DMS153 treated with DMSO at 0.1 percent for 48 hours (cell line): ENCODE data around the gene CUL1.

Experiments
- DNase-seq: peaks from one replicate; lab custom pipeline; 2025; ENCODE audit not compliant: unreplicated experiment; lab: John Stamatoyannopoulos, UW

CUL1 gene

DNA sequence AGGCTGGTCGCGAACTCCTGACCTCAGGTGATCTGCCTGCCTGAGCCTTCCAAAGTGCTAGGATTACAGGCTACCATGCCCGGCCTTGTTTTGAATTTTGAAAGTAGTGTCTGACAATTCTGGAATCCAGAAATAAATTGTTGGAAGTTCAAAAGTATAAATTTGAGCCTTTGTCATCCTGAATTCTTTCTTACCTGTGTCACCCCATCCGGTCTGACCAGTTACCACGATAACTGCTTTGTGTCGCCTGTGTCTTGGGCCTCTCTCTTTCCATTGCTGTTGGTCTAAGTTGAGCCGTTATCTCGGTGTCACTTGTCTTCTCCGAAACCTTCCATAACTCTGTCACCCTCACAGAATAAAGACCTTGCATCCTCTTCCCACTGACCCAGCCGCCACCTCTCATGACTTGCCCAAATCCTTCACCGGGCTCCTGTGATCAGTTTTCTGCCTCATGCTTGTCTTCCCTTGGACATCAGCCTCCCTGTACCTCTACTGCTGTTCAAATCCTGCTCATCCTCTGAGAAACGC lies 18.6 kb downstream of the CUL1 start:
- no peak for DNase-seq

DNA sequence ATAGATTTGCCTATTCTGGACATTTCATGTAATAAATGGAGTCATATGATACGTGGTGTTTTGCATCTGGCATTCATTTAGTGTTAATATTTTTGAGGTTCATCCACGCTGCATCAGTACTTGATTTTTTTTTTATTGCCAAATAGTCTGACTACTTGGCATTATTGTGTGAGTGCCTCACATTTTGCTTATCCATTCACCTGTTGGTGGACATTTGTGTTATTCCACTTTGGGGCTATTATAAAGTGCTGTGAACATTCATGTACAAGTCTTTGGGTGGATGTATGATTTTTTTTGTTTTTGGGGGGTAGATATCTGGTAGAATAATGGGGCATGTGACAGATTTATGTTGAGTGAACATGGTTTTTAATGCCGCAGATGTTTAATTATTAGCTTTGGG lies 19.7 kb downstream of the CUL1 start:
- no peak for DNase-seq

DNA sequence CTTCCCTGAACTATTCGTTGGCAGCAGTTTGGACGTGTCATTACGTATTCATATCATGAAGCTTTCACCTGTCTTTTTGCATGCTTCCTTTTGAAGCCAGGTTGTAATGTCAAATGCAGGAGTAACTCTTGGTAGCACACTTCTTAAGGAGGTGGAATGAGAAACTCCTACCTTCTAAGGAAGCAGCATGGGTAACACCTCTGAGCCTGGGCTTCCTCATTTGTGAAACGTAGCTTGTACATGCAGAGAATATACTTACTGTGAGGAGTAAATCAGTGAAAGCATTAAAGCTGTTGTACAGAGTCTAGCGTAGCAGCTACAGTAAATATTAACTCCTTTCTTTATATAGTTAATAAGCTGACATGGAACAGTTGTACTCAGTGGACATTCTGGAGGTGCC lies 21.1 kb downstream of the CUL1 start:
- DNase-seq: no peak

DNA sequence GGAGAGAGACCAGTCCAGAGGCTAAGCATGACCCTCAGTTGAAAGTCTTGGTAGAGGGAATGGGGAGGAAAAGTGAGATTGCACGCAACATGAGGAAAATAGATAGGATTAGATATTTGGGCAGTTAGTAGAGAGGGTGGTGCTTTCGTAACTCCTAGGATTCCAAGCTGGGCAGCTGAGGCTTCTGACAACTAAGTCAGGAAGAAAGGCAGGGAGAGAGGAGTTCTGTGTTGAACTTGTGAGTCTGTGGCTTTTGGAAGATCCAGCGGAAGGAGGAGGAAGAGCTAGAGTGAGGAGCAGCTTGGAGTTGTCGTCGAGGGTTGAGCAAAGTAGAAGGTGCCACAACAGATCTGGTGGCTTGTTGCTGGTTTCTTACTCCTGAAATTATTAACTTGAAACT lies 21.8 kb downstream of the CUL1 start:
- DNase-seq: no peak

- no peak for DNase-seq
These were observed 22.7 kb downstream of the CUL1 start for GRCh38 chr7:148721390-148721789.

- no peak for DNase-seq
These were observed 23.9 kb downstream of the CUL1 start for GRCh38 chr7:148722340-148723165.

- DNase-seq: no peak
These were observed 24.5 kb downstream of the CUL1 start for GRCh38 chr7:148723166-148723559.

DNA sequence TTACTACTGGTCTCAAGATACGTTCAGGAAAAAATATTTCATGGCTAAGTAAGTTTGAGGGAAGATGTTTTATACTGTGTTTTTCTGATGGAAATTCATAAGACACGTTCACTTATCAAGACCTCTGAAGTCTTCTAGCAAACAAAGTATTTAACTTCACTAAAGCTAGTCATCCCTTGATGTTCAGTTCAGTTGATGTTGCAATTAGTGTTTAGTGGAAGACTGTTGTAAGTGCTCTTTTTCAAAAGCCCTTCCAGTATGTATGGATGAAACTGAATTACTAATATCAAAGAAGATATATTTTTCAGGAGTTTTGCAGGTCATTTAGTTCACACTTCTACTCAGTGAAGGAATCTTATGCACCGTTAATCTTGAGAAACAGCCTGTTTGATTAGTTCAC lies 25.1 kb downstream of the CUL1 start:
- no peak for DNase-seq

- no peak for DNase-seq
These were observed 27.7 kb downstream of the CUL1 start for GRCh38 chr7:148726385-148726784.

DNA sequence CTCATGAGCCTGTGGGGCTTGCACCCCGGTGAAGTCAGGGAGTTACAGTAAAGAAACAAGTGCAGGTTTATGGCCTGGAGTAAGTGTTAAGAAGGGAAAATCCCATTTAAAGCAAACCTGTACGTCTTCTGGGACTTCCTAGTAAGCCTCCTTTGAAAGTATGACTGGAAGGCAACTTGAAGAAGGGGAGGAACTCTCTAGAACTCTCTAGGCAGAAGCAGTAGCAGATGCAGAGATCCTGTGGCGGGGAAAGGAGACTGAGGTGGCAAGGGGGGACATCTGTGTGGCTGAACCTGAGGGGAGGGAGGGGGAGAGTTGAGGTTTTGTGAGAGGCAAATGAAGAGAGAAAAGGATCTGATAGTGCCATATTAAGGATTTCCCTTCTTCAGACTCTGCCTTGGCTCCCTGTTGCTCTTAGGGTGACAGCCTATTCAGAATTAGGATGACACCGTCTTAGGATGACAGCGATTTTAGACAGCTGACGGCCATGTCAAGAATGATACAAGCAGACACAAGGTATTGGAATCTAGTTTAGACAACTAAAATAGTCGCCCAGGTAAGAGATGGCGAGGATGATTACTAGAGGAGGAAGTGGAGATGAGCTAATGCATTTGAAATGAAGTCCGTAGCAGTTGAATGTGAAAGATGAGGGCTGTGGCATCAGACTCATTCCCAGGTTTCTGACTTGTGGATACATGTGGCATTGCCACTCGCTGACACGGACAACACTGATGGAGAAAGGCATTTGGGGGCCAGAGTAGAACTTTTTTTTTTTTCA lies 29.0 kb downstream of the CUL1 start:
- no peak for DNase-seq

- no peak for DNase-seq
These were observed 31.5 kb downstream of the CUL1 start for GRCh38 chr7:148729984-148730733.

GRCh38 chr7:148732862-148733261 lies 34.2 kb downstream of the CUL1 start:
- DNase-seq: no peak

DNA sequence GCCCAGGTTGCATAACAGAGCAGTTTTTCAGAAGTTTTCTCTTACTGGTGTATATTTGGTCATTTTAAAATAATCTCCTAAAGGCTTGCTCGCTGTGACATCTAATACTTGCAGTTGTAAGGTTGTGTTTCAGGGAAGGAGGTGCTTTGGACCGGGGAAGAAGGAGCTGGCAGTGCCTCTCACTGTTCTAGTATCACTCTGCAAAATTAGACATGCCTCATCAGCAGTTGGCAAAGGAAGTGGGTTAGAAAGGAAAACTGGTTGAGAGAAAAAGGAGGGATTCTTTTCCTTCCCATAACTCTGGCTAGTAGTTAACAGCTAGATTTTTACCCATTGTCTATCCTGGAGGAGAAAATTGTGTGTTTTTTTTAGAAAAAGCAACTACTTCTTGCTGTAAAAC lies 34.8 kb downstream of the CUL1 start:
- no peak for DNase-seq

DNA sequence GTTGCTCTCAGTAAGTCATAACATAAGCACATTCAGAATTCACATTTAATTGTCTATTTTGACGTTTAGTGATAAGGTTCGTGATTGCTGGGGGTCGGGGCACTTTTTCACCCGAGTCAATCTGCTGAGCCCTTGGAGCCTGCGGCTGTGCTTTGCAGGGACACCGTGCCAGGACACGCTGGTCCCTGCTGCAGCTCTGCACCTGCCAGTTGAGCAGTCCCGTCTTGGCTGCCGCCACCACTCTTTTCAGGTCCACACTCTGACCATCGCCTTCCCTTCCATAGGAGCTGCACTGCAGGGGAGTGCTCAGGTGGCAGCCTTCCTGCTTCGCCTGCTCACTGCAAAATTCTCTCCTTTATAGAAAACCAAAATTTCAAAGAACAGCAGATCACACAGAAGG lies 36.4 kb downstream of the CUL1 start:
- DNase-seq: no peak

DNA sequence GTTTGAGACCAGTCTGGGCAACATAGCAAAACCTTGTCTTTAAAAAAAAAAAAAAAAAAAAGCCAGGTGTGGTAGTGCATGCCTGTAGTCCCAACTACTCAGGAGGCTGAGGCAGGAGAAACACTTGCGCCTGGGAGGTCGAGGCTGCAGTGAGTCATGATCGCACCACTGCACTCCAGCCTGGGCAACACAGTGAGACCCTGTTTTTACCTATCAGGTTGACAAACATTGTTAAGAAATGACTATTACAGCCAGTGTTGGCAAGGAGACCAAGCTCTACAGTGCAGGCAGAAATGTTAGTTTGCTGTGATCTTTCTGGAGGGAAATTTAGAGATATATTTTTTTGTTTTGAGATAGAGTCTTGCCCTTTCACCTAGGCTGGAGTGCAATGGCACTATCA lies 37.3 kb downstream of the CUL1 start:
- no peak for DNase-seq

- DNase-seq: no peak
These were observed 40.2 kb downstream of the CUL1 start for GRCh38 chr7:148738737-148739535.

DNA sequence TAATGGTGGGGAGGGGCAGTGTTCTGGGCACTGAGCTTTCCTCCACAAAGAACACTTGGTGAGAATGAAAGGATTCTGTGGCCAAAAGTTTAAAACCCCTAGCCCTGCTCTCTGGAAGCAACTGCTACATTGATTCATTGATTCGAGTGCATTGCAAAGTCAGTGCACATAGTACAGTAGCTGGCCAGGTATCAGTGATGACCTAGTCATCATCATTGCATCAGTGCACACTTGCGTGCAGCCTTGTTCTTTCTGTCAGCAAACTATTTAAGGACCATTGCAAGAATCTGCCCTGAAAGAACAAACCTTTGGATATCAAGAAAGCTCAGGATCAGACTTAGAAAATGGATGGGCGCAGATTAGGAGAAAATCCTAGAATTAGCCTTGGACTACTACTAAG lies 47.4 kb downstream of the CUL1 start:
- DNase-seq: no peak

DNA sequence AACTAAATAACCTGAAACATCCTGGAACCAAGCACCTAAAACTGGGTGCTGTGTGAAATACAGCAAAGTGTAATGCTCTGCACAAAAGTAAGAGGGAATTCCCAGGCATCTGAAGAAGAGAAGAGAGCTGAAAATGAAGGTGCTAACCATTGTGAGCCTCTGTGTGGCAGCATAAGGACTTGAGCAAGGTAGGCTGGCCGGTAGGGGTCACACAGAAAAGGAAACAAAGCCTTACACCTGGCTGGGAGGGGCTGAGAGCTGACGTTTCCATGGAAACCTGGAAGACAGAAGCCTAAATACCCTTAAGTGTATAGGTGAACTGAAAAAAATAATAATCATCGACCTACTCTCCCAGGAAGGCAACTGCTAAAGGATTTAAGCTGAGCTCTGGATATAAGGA lies 48.6 kb downstream of the CUL1 start:
- no peak for DNase-seq

- no peak for DNase-seq
These were observed 52.0 kb downstream of the CUL1 start for GRCh38 chr7:148750442-148751355.

DNA sequence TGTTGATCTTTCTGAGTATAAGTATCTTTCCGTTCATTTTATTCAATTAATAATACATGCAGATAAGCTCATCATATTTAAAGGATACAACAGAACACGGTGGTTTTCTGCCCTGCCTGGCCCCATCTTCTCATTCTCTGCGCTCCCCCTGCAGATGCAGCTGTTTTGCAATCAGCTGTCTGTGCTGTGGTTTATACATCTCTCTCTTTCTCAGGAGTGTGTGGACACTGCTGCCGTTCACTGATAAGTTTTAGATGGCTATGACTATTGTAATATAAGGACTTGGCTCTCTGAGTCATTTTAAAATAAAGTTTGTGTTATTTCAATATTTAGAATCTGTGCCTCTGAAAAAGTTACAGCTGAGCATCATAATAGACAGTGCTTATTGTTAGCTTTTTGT lies 54.5 kb downstream of the CUL1 start:
- no peak for DNase-seq
